Measurements from ENCODE around the gene METTL5. TPM values are rescaled to one million over a fixed set of nuclear protein-coding genes. Genes with fewer than 3 reads are reported as not detected.
"Not testable (repeated sequence)": the region's sequence is repeated elsewhere in the genome, so short reads cannot be mapped to it uniquely, and the experiment has no call there.

The METTL5 gene
- total RNA-seq, 1 donor from 2014 or later: 46.1 TPM

GRCh38 chr2:169862816-169863215, 38.1 kb upstream of the METTL5 start:
- TF ChIP-seq CTCF (IDR thresholded peaks at IDR 0.05; ENCODE audit: insufficient read depth, low read length, poor library complexity, severe bottlenecking): no peak
- H3K4me3 ChIP-seq (ENCODE audit: low read depth, low read length): no peak overlapping the region
- no peaks in the 10 kb centered on the region for H3K27me3 ChIP-seq (ENCODE audit: control insufficient read depth, insufficient read depth, low read length)
- H3K36me3 ChIP-seq (ENCODE audit: control insufficient read depth, insufficient read depth, low read length): no peaks in the 10 kb centered on the region
- DNase-seq (ENCODE audit: low read depth): no peak

GRCh38 chr2:169860149-169860548, 35.4 kb upstream of the METTL5 start:
- Histone ChIP-seq H3K36me3 (ENCODE audit: control insufficient read depth, insufficient read depth, low read length) (no peaks in the 10 kb centered on the region), H3K4me3 (ENCODE audit: low read depth, low read length) (no peak overlapping the region), H3K27me3 (ENCODE audit: control insufficient read depth, insufficient read depth, low read length) (no peaks in the 10 kb centered on the region)
- TF ChIP-seq CTCF (IDR thresholded peaks at IDR 0.05; ENCODE audit: insufficient read depth, low read length, poor library complexity, severe bottlenecking): no peak
- DNase-seq (ENCODE audit: low read depth): no peak

GRCh38 chr2:169859423-169859822, 34.7 kb upstream of the METTL5 start:
- no peak for DNase-seq (ENCODE audit: low read depth)
- no peak overlapping the region for H3K4me3 ChIP-seq (ENCODE audit: low read depth, low read length)
- TF ChIP-seq CTCF (IDR thresholded peaks at IDR 0.05; ENCODE audit: insufficient read depth, low read length, poor library complexity, severe bottlenecking): no peak

GRCh38 chr2:169855281-169856258, 30.9 kb upstream of the METTL5 start:
- not testable (repeated sequence) for H3K27me3 ChIP-seq (ENCODE audit: control insufficient read depth, insufficient read depth, low read length); H3K4me3 ChIP-seq (ENCODE audit: low read depth, low read length); DNase-seq (ENCODE audit: low read depth); H3K36me3 ChIP-seq (ENCODE audit: control insufficient read depth, insufficient read depth, low read length)

More at GRCh38 chr2:169859423-169859822, 34.7 kb upstream of the METTL5 start:
- Histone ChIP-seq H3K36me3 (ENCODE audit: control insufficient read depth, insufficient read depth, low read length) (no peaks in the 10 kb centered on the region), H3K27me3 (ENCODE audit: control insufficient read depth, insufficient read depth, low read length) (no peaks in the 10 kb centered on the region)

GRCh38 chr2:169853041-169853668, 28.4 kb upstream of the METTL5 start:
- no peaks in the 10 kb centered on the region for H3K36me3 ChIP-seq (ENCODE audit: control insufficient read depth, insufficient read depth, low read length)
- H3K27me3 ChIP-seq (ENCODE audit: control insufficient read depth, insufficient read depth, low read length): no peaks in the 10 kb centered on the region
- no peak for TF ChIP-seq CTCF (IDR thresholded peaks at IDR 0.05; ENCODE audit: insufficient read depth, low read length, poor library complexity, severe bottlenecking)
- DNase-seq (ENCODE audit: low read depth): no peak
- H3K4me3 ChIP-seq (ENCODE audit: low read depth, low read length): no peak overlapping the region

- no peaks in the 10 kb centered on the region for H3K36me3 ChIP-seq (ENCODE audit: control insufficient read depth, insufficient read depth, low read length)
- no peak overlapping the region for H3K4me3 ChIP-seq (ENCODE audit: low read depth, low read length)
- no peak for DNase-seq (ENCODE audit: low read depth)
- no peaks in the 10 kb centered on the region for H3K27me3 ChIP-seq (ENCODE audit: control insufficient read depth, insufficient read depth, low read length)
- TF ChIP-seq CTCF (IDR thresholded peaks at IDR 0.05; ENCODE audit: insufficient read depth, low read length, poor library complexity, severe bottlenecking): no peak
These were observed 25.0 kb upstream of the METTL5 start for GRCh38 chr2:169849710-169850109.

GRCh38 chr2:169848959-169849693, 24.4 kb upstream of the METTL5 start:
- H3K36me3 ChIP-seq (ENCODE audit: control insufficient read depth, insufficient read depth, low read length); H3K27me3 ChIP-seq (ENCODE audit: control insufficient read depth, insufficient read depth, low read length); H3K4me3 ChIP-seq (ENCODE audit: low read depth, low read length); DNase-seq (ENCODE audit: low read depth): not testable (repeated sequence)
